GM18499 (cell line): ENCODE results near the gene GPSM1.

Source experiments
- ATAC-seq: cut with Tn5 transposase; IDR thresholded peaks from one replicate; pipeline ENCODE4 v1.9.1; 2021; ENCODE audit warnings: moderate number of reproducible peaks; ENCODE audit not compliant: insufficient read depth, unreplicated experiment

Gene GPSM1

DNA sequence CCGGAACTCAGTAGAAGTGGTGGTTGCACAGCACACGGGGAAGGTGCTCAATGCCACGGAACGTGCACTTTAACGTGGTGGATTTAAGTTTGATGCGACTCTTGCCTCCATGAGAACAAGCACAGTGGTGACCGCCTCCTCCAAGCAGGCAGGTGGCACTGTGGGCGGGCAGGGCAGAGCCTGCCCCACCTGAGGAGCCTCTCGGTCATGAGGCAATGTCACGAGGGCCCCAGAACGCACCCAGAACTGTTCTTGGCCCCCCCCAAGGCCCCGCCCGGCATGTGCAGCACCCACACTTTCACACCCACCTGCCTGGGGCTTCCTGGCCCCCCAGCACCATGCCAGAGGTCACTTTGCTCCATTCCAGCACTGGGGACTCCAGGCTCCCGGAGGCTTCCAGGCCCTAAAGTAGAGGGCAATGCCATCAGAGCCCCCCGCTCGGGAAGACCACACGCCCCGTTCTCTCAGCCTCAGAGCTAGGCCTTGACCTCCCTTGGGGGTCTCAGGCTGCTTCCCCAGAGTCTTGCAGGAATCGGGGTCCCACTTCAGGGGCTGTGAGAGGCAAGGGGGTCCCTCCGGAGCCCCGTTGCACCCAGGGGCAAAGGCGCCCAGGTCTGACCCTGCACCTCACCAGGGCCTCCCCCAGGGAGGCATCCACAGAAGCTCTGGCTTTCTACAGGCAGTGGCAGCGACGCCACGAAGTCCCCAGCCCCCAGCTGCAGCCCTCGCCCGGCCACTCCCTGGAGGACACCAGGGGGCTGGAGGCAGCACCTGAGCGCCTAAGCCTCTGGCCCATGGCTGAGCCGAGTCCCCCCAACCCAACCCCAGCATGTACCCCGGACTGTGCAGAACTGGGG is 37.5 kb upstream of the GPSM1 start:
- no peak for ATAC-seq

DNA sequence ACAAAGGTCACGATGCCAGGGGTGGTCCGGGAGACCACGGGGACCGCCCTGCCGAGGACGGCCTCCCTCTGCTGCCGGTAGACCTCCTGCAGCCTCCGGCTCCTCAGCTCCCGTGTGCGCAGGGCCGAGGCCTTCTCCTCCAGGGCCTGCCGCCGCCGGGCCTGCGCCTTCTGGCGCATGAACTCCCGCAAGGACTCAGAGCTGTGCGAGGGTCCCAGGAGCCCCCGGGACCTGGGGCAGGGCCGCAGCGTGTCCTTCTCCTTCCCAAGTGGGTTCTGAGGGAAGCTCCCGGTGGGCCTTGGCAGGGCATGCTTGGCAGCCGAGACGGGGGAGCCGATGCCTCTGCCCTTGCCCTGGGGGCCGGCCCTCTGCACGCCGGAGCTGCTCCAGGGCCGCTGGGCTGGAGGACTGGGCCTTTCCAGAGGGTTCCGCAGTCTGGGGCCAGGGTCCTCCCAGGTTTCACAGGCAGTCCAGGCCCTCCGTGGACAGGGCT is 36.8 kb upstream of the GPSM1 start:
- no peak for ATAC-seq

DNA sequence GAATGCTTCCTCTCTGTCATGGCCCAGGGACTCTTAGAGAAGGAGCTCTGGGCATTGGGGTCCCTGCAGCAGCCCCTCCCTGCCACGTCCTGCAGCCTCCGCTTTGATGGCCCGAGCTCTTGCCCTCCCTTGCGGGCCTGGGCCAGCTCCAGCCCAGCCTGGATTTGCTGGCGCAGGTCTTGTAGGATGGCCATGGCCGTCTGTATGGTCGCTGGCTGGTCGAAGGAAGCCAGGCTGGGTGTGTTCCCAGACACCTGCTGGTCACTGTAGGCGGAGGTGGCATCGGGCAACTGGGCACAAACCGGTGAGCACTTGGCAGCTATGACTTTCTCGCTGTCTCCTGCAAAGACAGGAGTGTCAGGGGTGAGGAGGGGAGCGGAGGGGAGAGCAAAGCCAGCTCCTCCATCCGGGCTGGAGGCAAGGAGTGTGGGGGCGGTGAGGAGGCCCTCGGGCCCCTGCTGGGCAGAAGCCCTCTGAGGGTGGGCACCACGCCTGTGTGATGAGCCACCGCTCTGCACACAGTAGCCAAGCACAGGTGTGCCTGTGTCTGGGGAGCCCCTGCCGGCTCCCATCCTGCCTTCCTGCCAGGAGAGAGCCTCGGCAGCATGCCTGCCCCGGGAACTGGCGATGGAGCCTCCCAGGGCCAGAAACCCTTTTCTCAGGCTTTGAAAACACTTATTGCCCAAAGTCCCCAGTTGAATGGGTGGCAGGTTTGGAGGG is 35.9 kb upstream of the GPSM1 start:
- ATAC-seq, result no peak

DNA sequence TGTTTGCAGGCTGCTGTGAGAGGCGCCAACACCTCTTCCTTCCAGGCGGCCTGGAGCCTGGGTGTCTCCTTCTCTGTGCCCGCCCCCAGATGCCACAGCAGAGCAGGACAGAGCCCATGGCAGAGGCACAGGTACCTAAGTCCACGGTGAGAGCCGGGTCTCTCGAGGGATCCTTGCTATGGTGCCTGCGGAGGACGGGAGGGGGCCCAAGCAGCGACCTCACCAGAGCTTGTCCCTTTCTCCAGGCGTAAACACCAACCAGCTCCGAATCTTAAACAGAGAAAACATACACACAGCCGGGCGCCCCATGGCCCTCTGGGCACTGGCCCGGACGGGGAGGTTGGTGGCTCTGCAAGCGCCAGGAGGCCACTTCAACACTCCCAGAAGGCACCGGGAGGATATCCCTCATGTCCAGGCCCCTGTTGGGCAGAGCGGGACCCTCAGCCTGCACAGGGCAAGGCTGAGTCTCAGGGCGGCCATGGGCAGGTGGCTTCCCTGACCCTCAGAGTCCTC is 35.3 kb upstream of the GPSM1 start:
- no peak for ATAC-seq

DNA sequence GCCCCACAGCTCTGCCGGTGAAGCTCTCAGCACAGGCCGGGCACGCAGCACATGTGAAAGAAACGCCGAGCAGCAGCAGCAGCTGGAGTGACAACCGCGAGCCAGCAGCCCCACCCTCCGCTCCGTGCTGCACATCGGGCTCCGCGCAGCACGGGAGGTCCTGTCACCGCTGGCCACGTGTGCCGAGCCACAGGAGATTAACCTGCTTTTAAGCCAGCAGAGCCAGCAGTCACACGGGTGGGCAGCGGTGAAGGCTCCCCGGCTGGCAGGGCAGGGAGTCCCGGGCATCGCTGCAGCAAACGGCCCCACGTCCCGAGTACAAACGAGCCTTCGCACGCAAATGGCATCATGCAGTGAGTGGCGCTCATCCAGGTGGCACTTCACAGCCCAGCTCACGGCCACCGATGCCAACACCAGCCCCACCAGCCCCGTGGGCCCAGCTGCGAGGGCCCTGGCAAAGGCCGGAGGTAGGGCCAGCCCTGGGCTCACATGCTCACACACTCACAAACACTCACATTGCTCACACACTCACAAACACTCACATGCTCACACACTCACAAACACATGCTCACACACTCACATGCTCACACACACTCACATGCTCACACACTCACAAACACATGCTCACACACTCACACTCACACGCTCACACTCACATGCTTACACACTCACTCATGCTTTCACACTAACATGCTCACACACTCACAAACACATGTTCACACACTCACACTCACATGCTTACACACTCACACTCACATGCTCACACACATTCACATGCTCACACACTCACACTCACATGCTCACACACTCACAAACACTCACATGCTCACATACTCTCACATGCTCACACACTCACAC is 34.5 kb upstream of the GPSM1 start:
- no peak for ATAC-seq

DNA sequence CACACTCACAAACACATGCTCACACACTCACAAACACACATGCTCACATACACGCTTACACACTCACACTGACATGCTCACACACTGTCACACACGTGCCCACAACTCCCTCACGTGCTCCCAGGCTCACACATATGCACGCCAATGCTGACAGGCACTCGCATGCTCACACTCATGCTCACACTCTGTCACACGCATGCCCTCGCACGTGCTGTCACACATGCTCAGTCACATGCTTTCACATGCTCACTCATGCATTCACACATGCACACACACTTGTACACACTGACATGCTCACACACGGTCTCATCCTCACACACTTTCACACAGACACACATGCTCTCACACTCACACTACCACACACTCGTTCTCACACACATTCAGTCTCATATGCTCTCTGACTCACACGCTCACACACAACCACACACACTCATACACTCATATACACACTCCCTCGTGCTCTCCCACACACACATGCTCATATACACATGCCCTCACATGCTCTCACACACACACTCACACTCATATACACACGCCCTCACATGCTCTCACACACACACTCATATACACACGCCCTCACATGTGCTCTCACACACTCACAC is 33.8 kb upstream of the GPSM1 start:
- no peak for ATAC-seq

DNA sequence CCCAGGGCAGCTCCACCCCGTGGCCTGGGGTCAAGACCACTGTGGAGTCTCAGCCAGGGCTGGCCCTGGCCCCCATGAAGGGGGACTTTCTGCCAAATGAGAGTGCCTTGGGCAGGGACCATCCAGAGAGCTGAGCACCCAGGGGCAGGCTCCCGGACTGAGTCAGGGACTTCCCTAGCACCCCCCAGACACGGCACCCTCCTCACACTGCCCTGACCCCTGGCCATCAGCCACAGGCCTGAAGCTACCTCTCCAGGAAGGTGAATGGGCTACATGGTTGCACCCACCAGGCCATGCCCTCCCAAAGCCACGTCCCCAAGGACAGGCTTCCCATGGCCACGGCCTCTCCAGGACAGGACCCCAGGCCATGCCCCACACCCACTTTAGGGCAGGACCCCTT is 32.9 kb upstream of the GPSM1 start:
- ATAC-seq, result no peak

DNA sequence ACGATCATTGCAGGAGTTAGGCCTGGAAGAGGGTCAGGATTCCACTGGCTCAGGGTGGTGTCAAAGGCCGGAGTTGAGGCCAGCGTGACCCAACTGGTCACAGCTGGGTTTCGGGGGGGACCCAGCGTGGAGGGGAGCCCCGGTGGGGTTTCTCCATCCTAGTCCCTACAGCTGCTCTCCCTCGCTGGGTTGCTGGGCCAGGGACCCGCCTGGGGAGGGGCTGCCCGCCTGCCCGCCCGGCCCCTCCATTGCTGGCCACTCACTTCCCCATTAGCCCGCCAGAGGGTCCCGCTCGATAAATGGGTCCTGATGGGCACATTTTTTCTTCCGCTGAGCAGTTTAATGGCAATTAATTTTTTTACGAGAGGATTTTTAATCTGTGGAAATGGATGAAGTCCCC is 32.3 kb upstream of the GPSM1 start:
- ATAC-seq, result no peak

DNA sequence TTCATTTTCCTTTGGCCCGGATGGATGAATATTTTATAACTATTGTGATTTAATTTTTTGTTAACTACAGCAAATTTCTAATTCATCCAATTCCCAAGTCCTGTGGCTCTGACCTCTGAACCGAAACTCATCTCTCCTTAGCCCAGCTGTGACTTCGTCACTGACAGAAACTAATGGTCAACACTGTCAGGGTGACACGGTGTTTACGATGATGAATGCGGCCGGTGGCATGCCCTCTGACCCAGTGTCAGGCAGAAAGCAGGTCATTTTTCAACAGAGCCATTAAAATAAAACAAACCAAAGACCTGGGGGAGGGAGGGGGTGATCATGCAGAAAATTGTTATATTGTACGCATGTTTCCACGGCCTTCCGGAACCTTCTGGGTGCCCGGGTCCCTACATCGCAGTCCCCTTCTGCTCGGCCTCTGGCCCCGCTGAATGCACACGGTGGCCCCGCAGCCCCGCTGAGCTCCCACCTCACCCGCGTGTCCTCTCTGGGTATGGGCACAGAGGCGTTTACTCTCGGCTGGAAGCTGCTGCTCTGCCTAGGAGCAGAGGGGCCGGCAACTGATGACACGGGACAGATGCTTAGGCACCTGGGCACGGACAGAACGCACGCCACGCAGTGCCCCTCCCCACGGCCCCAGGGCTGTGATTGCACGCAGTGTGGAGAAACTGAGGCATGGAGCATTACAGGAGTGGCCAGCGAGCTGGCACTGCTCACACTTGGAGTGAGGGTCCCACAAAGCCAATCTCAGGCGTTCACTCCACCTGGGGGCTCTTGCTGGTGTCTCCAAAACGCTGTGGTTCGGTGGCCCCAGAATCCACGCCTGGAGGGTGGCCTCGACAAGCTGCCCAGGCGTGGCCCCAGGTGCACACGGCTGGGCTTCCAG is 31.6 kb upstream of the GPSM1 start:
- no peak for ATAC-seq

DNA sequence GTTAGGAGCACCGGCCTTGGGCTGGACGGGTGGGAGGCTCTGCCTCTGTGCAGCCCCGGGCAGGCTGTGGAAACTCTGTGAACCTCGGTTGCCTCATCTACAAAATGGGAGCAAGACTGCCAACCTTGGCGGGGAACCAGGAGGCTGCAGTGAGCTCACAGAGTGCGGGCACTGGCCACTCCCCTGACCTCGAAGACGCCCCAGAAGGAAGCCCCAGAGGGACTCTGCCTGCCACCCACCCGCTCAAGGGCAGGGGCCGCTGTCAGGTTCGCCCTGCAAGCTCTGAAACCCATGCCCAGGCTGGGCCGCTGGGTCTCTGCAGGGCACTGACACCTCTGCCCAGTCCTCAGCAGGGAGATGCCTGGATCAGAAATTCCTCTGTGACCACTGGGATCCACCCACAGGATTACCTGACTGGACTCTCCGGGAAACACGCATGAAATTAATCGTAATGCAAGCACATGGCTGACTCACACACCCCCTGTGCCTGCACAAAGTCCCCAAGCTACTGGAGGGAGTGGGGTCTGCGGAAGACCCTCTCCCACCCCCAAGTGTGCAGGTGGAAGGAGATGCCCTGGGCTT is 30.8 kb upstream of the GPSM1 start:
- no peak for ATAC-seq

DNA sequence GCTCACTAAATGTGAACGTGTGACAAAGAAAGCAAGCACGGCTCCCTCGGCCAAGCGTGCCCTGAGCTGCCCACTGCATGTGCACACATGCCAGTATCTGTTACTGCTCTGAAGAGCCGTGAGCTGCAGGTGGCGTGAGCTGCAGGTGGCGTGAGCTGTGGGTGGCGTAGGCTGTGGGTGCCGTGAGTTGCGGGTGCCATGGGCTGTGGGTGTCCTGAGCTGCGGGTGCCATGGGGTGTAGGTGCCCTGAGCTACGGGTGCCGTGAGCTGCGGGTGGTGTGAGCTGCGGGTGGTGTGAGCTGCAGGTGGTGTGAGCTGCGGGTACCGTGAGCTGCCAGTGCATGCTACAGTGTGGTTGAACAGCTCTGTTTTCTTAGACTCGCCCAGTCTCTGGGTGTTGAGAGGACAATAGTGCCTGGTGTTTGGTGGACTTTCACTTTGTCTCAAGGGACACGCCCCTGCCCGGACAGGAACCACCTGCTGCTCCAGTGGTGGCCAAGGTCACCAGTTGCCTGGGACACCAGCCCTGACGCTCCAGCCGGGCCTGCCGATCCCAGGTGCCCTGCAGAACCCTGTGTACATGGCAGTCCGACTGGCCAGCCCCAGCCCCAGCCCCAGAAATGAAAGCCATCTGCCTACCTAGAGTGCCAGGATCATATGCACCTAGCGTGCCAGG is 30.2 kb upstream of the GPSM1 start:
- no peak for ATAC-seq

DNA sequence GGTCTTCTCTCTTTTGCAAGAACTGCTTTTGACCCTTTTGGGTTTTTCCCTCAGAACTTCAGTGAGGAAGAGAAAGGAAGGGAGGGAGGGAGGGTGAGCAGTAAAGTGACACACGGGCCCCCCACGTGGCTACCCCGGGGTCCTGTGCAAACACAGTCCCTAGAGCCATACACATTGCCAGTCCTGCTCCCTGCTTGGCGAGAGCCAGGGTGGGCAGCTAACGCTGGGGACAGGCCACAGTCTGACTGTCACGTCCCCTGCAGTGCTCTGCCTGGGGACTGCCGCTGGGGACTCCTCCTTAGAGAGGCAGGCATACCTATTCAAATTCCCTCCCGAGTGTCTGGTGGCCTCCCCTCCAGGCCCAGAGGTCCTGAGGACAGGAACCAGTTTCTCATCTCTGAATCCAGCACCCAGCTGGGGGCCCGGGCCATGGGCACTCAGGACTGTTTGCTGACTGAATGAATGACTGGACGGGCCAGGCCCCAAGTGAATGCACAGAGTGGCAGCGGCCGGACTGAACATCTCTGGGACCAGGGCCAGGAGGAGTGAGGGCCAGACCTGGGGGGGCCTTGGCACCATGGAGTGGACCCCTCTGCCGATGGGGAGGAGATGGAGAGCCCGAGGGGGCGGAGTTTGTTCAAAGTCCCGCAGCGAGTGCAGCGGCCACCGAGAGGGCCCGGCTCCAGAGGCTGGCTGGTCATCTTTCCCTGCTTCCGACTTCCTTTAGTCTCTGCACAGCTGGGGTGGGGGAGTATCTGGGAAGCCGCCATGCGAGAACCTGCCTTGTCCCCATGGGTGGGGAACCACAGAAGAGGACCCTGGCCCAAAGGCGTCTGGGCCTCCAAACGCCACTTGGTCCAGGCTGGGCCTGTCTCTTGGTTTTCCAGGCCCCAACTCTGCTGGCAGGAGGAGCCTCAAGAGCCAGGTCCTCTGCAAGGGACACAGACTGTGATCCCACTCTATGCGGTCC is 29.3 kb upstream of the GPSM1 start:
- ATAC-seq, result no peak

DNA sequence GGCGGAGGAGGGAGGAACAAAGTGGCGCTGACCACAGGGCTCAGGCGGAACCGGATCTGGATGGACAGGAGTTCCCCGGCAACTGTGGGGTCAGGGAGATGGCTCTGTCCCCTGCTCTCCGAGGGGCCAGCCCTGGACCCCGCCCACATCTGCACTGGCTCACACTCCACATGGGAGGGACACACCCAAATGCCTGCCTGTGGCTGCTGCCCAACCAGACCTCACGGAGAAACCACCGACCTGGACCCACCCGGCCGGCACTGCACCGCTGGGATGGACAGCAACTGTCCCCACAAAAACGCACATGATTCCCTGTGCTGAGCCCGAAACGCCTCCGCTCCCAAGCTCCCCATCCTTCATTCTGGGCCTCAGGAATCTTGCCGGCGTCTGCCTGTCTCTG is 28.2 kb upstream of the GPSM1 start:
- ATAC-seq, result no peak

DNA sequence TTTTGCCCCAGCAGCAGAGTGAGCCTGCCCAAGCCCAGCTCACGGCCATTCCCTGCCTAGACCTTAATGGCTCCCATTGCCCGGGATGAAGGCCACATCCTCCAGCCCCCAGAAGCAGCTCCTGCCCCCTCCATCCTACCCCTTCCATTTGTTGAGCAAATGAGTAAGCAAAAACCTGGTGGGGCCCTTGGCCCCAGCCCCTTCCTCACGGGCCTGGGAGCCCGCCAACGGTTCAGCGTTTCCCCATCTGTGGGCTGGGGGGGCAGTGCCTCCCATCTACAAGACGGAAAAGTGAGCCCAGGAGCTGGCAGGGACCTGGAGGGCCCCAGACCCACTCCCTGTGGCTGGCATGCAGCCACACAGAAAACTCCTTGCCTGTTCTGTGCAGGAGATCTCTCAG is 27.8 kb upstream of the GPSM1 start:
- no peak for ATAC-seq

DNA sequence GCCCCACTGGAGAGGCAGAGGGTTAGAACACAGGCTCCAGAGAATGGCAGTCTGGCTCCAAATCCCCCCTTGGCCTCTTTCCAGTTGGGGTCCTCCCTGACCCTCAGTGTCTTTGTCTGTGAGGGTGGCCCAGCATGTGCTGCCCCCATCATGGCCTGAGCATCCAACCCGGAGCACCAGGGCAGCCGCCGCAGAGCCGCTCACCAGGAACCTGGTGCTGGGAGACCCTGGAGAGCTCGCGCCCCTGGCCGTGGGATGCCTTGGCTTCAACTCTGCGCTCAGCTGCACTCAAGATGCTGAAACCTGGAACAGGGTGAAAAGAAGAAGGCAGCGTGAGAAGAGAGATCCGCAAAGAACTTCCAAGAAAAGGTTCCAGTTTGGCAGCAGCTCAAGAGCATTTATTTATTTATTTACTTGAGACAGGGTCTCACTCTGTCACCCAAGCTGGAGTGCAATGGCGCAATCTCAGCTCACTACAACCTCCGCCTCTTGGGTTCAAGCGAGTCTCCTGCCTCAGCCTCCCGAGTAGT is 27.3 kb upstream of the GPSM1 start:
- no peak for ATAC-seq

DNA sequence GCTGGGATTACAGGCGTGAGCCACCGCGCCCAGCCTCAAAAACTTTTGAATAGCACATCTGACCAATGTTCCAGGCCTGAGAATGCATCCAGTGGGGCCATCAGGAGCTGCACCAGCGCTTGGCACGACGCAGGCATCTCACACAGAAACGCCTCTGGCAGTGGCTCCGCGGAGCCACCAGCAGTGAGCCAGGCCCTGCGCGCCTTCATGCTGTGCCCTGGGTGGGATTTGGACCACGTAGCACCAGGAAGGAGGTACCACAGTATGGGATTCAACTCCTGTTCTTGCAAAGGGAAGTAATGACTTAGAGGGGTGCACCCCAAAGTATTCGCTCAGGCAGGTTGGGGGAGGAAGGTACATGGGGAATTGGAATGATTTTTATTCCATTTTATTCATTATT is 26.5 kb upstream of the GPSM1 start:
- no peak for ATAC-seq

DNA sequence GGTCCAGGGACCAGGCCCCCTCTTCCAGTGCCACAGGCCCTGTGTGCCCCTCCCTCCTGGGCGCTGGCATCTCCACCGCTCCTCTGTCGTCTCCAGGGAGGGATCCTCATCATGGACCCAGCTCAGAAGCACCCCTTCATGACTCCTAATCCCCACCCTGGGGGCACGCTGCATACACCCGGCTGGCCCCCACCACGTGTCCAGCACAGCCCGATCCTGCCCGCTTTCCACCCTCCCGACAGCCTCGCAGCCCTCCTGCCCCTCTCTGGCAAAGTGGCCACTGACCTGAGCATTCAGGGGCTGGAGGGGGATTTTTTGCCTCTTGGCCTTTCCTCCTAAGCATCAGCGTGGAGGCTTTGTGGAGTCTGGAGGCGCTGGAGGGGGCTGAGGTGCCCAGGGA is 24.8 kb upstream of the GPSM1 start:
- ATAC-seq, result no peak
